OCI-LY3 (cell line): ENCODE data around the gene C14orf132.

ENCODE experiments used
- EZH2phosphoT487 ChIP-seq: fragments of 200-600 bp; shearing (Covaris generic); IDR thresholded peaks from 2 replicates; pipeline ENCODE4 v1.6.1; 2018; ENCODE audit warnings: antibody characterized with exemption, mixed run types, low read depth
- TF ChIP-seq, protein P1 (sequence below): fragments of 200-600, 300-600 bp; sonication (generic); IDR thresholded peaks from 2 replicates; pipeline ENCODE4 v1.5.1; 2014; ENCODE audit warnings: antibody characterized with exemption, low read length, low read depth

DNA sequence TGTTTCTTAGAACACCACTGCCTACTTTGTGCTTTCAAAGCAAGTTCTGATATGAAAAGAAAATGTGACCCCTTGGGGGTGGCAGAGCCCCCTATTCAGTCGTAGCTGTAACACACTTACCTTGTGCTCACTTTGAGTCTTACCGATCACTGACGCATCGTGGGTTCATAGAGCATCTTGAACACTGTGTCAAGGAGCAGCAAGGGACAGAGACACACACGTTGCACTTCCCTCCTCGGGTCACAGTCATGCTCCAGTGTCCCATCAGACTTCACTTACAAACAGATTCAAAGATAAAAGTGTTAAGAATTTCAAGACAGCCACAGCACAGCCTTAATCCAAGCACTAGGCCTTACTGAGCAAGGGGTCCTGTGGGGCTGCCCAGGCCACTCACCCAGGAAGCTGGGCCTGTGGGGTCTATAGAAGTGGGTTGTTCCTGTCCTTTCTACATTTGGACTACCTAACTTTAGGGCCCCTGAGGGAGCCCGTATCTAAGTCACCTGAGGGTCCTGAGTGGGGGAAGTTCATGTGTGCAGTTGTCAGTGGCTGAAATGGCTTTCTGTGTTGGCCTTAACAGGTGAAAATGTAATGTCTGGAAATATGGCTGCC, 90.1 kb downstream of the C14orf132 start:
- TF ChIP-seq, protein P1, sequence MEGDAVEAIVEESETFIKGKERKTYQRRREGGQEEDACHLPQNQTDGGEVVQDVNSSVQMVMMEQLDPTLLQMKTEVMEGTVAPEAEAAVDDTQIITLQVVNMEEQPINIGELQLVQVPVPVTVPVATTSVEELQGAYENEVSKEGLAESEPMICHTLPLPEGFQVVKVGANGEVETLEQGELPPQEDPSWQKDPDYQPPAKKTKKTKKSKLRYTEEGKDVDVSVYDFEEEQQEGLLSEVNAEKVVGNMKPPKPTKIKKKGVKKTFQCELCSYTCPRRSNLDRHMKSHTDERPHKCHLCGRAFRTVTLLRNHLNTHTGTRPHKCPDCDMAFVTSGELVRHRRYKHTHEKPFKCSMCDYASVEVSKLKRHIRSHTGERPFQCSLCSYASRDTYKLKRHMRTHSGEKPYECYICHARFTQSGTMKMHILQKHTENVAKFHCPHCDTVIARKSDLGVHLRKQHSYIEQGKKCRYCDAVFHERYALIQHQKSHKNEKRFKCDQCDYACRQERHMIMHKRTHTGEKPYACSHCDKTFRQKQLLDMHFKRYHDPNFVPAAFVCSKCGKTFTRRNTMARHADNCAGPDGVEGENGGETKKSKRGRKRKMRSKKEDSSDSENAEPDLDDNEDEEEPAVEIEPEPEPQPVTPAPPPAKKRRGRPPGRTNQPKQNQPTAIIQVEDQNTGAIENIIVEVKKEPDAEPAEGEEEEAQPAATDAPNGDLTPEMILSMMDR, result no peak
- TF ChIP-seq EZH2phosphoT487, result no peak
